Subcutaneous adipose tissue (tissue), 4 donors: ENCODE data around the gene DNAH7. TPM values are rescaled to one million over a fixed set of nuclear protein-coding genes. Genes with fewer than 3 reads are reported as not detected.

Experiments
- CTCF ChIP-seq: fragments of 450-650 bp; IDR thresholded peaks from one replicate; pipeline ENCODE4 v1.5.1; 2016; ENCODE audit warnings: low read depth, mild to moderate bottlenecking, control low read depth, antibody characterized with exemption, moderate library complexity
- total RNA-seq, 4 donors: library from RNA; depleted of rRNA; stranded (reverse); fragments of >200 nt; gene quantifications; one replicate each; pipeline ENCODE4 v1.1.0, GENCODE V29; 2016

DNAH7 gene
- 1 to 10 TPM in 3 of 4 donors, under 1 TPM in 1; 0.82 to 2.3 (median 1.8) TPM for total RNA-seq

GRCh38 chr2:196068271-196069209 is at the start of gene DNAH7:
Gene DNAH7 (minus strand): TSS chr2:196068837. CDS start chr2:196068711, 126 bp downstream.
- no peak for TF ChIP-seq CTCF

- no peak for TF ChIP-seq CTCF
These were observed 48.6 kb upstream of the DNAH7 start for GRCh38 chr2:196117214-196117705.

GRCh38 chr2:196113061-196113974 is 44.7 kb upstream of the DNAH7 start:
- TF ChIP-seq CTCF, result no peak

GRCh38 chr2:196112418-196113034 is 43.9 kb upstream of the DNAH7 start:
- no peak for TF ChIP-seq CTCF

GRCh38 chr2:196108604-196109003 is 40.0 kb upstream of the DNAH7 start:
- TF ChIP-seq CTCF, result no peak

- no peak for TF ChIP-seq CTCF
These were observed 37.3 kb upstream of the DNAH7 start for GRCh38 chr2:196105951-196106350.
